K562 (cell line): ENCODE results near the gene FOXP4. TPM values are rescaled to one million over a fixed set of nuclear protein-coding genes. Genes with fewer than 3 reads are reported as not detected.

Experiments used
- ATAC-seq: fragments of 200-7000 bp; cut with Tn5 transposase; 3 replicates; pipeline ENCODE4 v1.9.1; 2020; ENCODE audit warnings: moderate library complexity
- BruUV-seq: library from RNA; stranded (reverse); fragments of 400-500 nt; replicated peaks from 2 replicates; lab custom pipeline; 2021; lab: Mats Ljungman, UMichigan
- CTCF ChIA-PET: fragments of 300-600 bp; formaldehyde crosslinking; extraction: SDS; loops from one replicate; lab custom pipeline; 2021; ENCODE audit warnings: low intra/inter-chr PET ratio; lab: Yijun Ruan, JAX
- POLR2A ChIA-PET: fragments of 300-600, 350-650 bp; sonication (Branson Sonifier 250); formaldehyde crosslinking; extraction: SDS; loops from one replicate; lab custom pipeline; 2021; ENCODE audit warnings: antibody characterized with exemption, inconsistent platforms; lab: Yijun Ruan, JAX
- DNase-seq, 4 experiments: peaks; one replicate each; pipeline versions ENCODE4 v3.0.0 to v3.0.0-alpha.2; 2011 to 2018; ENCODE audit warnings: low spot score in 3 of 4, mixed read lengths in 3 of 4; ENCODE audit errors: extremely low read depth in 1 of 4
- FAIRE-seq: peaks from 2 replicates; lab custom pipeline; 2011; peaks lifted over from hg19 to GRCh38; lab: Jason Lieb, UNC
- H2AFZ ChIP-seq: 2 replicates; pipeline ENCODE4 v1.6.0; 2011; ENCODE audit warnings: low read depth, low read length, control low read depth, inconsistent platforms
- H3K27ac ChIP-seq: fragments of 200-600 bp; 3 replicates; pipeline ENCODE4 v1.8.0; 2011; ENCODE audit warnings: low read depth, mild to moderate bottlenecking, control low read depth, inconsistent platforms, low read length, moderate library complexity, mixed read lengths; ENCODE audit errors: extremely low read depth
- H3K27me3 ChIP-seq, 2 experiments: fragments of 300-600 bp in 1 of 2; 2 replicates in 1 of 2; 3 replicates in 1 of 2; pipeline versions ENCODE4 v1.6.0 to v1.8.0; 2011; ENCODE audit warnings: inconsistent platforms in 2 of 2, low read length in 2 of 2, mild to moderate bottlenecking in 1 of 2, mixed read lengths in 1 of 2, moderate library complexity in 1 of 2; ENCODE audit not compliant: control insufficient read depth in 2 of 2, insufficient read depth in 2 of 2
- H3K36me3 ChIP-seq: fragments of 300-600 bp; 3 replicates; pipeline ENCODE4 v1.8.0; 2011; ENCODE audit warnings: mild to moderate bottlenecking, low read length, inconsistent platforms; ENCODE audit not compliant: control insufficient read depth, insufficient read depth
- H3K4me1 ChIP-seq, 2 experiments: fragments of 200-600 bp in 1 of 2; replicated peaks in 1 of 2; 2 replicates in 1 of 2; 3 replicates in 1 of 2; pipeline versions ENCODE4 v1.5.1 to v1.8.0; 2011; ENCODE audit warnings: inconsistent platforms in 2 of 2, low read length in 2 of 2, mild to moderate bottlenecking in 1 of 2, mixed read lengths in 1 of 2, moderate library complexity in 1 of 2; ENCODE audit not compliant: control insufficient read depth in 2 of 2, insufficient read depth in 2 of 2
- H3K4me2 ChIP-seq: 2 replicates; pipeline ENCODE4 v1.6.1; 2011; ENCODE audit warnings: low read length, control low read depth, inconsistent platforms, mixed read lengths; ENCODE audit not compliant: insufficient read depth
- H3K4me3 ChIP-seq: fragments of 200-600 bp; sonication (generic), shearing (Covaris generic); 2 replicates; pipeline ENCODE4 v1.5.1; 2016; ENCODE audit warnings: control low read depth, inconsistent platforms
- H3K79me2 ChIP-seq: fragments of 200-600 bp; 3 replicates; pipeline ENCODE4 v1.8.0; 2011; ENCODE audit warnings: low read length, inconsistent platforms; ENCODE audit not compliant: control insufficient read depth, insufficient read depth
- H3K9ac ChIP-seq, 2 experiments: 2 replicates each; pipeline versions ENCODE4 v1.6.0 to v1.6.1; 2011; ENCODE audit warnings: low read depth in 2 of 2, low read length in 2 of 2, control low read depth in 1 of 2, inconsistent platforms in 1 of 2, mild to moderate bottlenecking in 1 of 2, mixed read lengths in 1 of 2; ENCODE audit not compliant: insufficient read depth in 1 of 2
- H3K9me1 ChIP-seq: one replicate; pipeline ENCODE4 v1.6.0; 2011; ENCODE audit warnings: inconsistent platforms, mild to moderate bottlenecking, low read length, moderate library complexity; ENCODE audit not compliant: control insufficient read depth, insufficient read depth
- H3K9me3 ChIP-seq: replicated peaks from 2 replicates; pipeline ENCODE4 v1.5.1; 2011; ENCODE audit warnings: low read depth, low read length, inconsistent platforms; ENCODE audit not compliant: control insufficient read depth, insufficient read depth
- H4K20me1 ChIP-seq: replicated peaks from 2 replicates; pipeline ENCODE4 v1.6.1; 2011; ENCODE audit warnings: low read length, inconsistent platforms, mixed read lengths; ENCODE audit not compliant: control insufficient read depth, insufficient read depth
- ARID1B ChIP-seq: fragments of 450-650 bp; IDR thresholded peaks from 2 replicates; pipeline ENCODE4 v1.6.1; 2016; ENCODE audit warnings: antibody characterized with exemption, mild to moderate bottlenecking, inconsistent platforms
- ATF7 ChIP-seq: fragments of 450-650 bp; IDR thresholded peaks from 2 replicates; pipeline ENCODE4 v1.7.1; 2014; ENCODE audit warnings: mild to moderate bottlenecking, moderate library complexity
- HLTF ChIP-seq: fragments of 450-650 bp; IDR thresholded peaks from 2 replicates; pipeline ENCODE4 v1.6.1; 2016
- KLF13 ChIP-seq: fragments of 450-650 bp; IDR thresholded peaks from 2 replicates; pipeline ENCODE4 v1.6.1; 2016; ENCODE audit warnings: missing genetic modification characterization, low read depth, mild to moderate bottlenecking, missing compliant biosample characterization, moderate library complexity, borderline replicate concordance
- MXI1 ChIP-seq: IDR thresholded peaks from 2 replicates; pipeline ENCODE4 v1.6.1; 2011; ENCODE audit warnings: low read depth, mild to moderate bottlenecking, improper control_type of control experiment, low read length
- POLR3A ChIP-seq: IDR thresholded peaks from 2 replicates; pipeline ENCODE4 v1.6.1; 2011; ENCODE audit warnings: borderline replicate concordance, mild to moderate bottlenecking, moderate library complexity; ENCODE audit not compliant: insufficient read length, insufficient read depth; ENCODE audit errors: extremely low read depth
- SIX5 ChIP-seq, 2 experiments: IDR thresholded peaks; 2 replicates each; pipeline ENCODE4 v1.6.1; 2011; ENCODE audit warnings: low read length in 2 of 2, borderline replicate concordance in 1 of 2, low read depth in 1 of 2, mild to moderate bottlenecking in 1 of 2, moderate library complexity in 1 of 2; ENCODE audit not compliant: insufficient read depth in 1 of 2
- SRSF9 ChIP-seq: fragments of 200-400 bp; formaldehyde crosslinking; IDR thresholded peaks from 2 replicates; pipeline ENCODE4 v1.6.1; 2017; ENCODE audit warnings: low read depth, low read length, borderline replicate concordance
- WGBS: fragments of 100-300 bp; shearing (Covaris generic); methylation state at CpG from one replicate; pipeline ENCODE4 v1.1.6; 2016; ENCODE audit warnings: low coverage, mixed read lengths; ENCODE audit not compliant: insufficient coverage; ENCODE audit errors: missing lambda C conversion rate; 5-methylcytosine and 5-hydroxymethylcytosine counted together
- in situ Hi-C: fragments of 300-500 bp; cut with MboI; formaldehyde crosslinking; loops from 4 replicates; pipeline ENCODE4 v1.15.0; 2018; ENCODE audit warnings: inconsistent platforms, mixed read lengths
- intact Hi-C: fragments of 100-400 bp; cut with micrococcal nuclease; formaldehyde crosslinking; loops from 2 replicates; pipeline ENCODE4 v1.14.2; 2022
- polyA plus RNA-seq, 8 experiments: library from polyadenylated mRNA; depleted of rRNA in 4 of 8; stranded (reverse) in 5 of 8; unstranded in 3 of 8; fragments of >200 nt; fragmentation: Nextera tagmentation in 2 of 8; fragmentation: Illumina TruSeq in 1 of 8; extraction: Ambion mirVana in 2 of 8; extraction: Trizol in 1 of 8; gene quantifications; 2 replicates each; pipeline versions ENCODE4 v1.2.1 to v1.2.3, GENCODE V29; 2011 to 2014; ENCODE audit warnings: inconsistent platforms in 1 of 8, missing spikeins in 1 of 8
- total RNA-seq, 7 experiments: library from RNA; depleted of rRNA in 6 of 7; stranded (reverse); fragments of >200 nt in 6 of 7; fragmentation: Illumina TruSeq in 2 of 7; extraction: Trizol in 2 of 7; gene quantifications; 2 replicates each; pipeline versions ENCODE4 v1.2.1 to v1.2.3, GENCODE V29; 2011 to 2021; ENCODE audit warnings: low replicate concordance in 1 of 7
- TF ChIP-seq, protein P1 (sequence below): sonication (generic); formaldehyde crosslinking; IDR thresholded peaks from 2 replicates; pipeline ENCODE4 v1.8.1; 2023; ENCODE audit warnings: mild to moderate bottlenecking, missing genetic modification reagents, moderate library complexity
- TF ChIP-seq, protein P2 (sequence below): fragments of 250-450 bp; sonication (Bioruptor Pico); IDR thresholded peaks from 2 replicates; pipeline ENCODE4 v1.4.0; 2020; ENCODE audit warnings: mild to moderate bottlenecking
- TF ChIP-seq, protein P3 (sequence below): fragments of 450-650 bp; IDR thresholded peaks from 2 replicates; pipeline ENCODE4 v1.6.1; 2016; ENCODE audit warnings: borderline replicate concordance

The FOXP4 gene
- total and polyA plus RNA-seq, 9 of the 15 experiments (the other 6 are each of a cell fraction or from before 2014, with no cell fraction given), result 0.11 to 29.4 (median 2.3) TPM

DNA sequence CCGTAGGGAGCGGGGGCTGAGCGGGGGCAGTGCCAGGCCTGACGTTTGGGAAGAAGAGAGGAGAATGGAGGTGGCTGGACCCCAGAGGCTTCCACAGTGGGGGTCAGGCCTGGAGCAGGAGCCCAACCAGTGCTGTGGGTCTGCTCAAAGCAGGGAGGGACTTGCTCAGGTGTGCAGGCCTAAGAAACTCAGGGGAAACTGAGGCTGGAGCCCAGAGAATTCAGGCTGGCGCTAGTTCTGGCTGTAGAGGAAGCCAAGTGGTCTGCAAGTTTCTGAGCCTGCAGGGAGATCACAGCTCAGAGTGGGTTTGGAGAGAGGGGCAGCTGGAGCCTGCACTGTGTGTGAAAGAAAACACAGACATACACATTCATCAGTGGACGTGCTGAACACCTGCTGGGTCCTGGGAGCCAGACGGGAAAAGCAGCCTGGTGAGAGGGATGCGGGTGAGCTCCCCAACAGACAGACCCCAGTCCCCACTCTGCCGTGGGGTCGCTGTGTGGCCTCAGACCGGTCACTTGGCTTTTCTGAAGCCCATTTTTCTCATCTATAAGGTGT is 17.7 kb upstream of the FOXP4 start:
- H3K27me3 ChIP-seq, result peaks cover 3 to 5% of the 10 kb centered on the region in 2 experiments; a peak in 3 of 5 replicates
- H3K9me1 ChIP-seq, result no peaks in the 10 kb centered on the region
- BruUV-seq, result no TSS peak
- TF ChIP-seq HLTF, result no peak
- no peak for TF ChIP-seq POLR3A
- TF ChIP-seq SIX5 (IDR thresholded peaks at IDR 0.05; ENCODE audit: borderline replicate concordance in 1 of 2, insufficient read depth in 1 of 2, low read depth in 1 of 2, low read length in 2 of 2), result no peak
- no peak for TF ChIP-seq MXI1
- no peak for TF ChIP-seq KLF13 (tag)
- TF ChIP-seq, protein P1, sequence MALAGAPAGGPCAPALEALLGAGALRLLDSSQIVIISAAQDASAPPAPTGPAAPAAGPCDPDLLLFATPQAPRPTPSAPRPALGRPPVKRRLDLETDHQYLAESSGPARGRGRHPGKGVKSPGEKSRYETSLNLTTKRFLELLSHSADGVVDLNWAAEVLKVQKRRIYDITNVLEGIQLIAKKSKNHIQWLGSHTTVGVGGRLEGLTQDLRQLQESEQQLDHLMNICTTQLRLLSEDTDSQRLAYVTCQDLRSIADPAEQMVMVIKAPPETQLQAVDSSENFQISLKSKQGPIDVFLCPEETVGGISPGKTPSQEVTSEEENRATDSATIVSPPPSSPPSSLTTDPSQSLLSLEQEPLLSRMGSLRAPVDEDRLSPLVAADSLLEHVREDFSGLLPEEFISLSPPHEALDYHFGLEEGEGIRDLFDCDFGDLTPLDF (CRISPR knock-in tag), result no peak
- TF ChIP-seq, protein P2, sequence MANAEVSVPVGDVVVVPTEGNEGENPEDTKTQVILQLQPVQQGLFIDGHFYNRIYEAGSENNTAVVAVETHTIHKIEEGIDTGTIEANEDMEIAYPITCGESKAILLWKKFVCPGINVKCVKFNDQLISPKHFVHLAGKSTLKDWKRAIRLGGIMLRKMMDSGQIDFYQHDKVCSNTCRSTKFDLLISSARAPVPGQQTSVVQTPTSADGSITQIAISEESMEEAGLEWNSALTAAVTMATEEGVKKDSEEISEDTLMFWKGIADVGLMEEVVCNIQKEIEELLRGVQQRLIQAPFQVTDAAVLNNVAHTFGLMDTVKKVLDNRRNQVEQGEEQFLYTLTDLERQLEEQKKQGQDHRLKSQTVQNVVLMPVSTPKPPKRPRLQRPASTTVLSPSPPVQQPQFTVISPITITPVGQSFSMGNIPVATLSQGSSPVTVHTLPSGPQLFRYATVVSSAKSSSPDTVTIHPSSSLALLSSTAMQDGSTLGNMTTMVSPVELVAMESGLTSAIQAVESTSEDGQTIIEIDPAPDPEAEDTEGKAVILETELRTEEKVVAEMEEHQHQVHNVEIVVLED (CRISPR knock-in tag), result no peak
- no peak for TF ChIP-seq ARID1B
- TF ChIP-seq ATF7, result no peak
- TF ChIP-seq SRSF9, result no peak
- TF ChIP-seq, protein P3, sequence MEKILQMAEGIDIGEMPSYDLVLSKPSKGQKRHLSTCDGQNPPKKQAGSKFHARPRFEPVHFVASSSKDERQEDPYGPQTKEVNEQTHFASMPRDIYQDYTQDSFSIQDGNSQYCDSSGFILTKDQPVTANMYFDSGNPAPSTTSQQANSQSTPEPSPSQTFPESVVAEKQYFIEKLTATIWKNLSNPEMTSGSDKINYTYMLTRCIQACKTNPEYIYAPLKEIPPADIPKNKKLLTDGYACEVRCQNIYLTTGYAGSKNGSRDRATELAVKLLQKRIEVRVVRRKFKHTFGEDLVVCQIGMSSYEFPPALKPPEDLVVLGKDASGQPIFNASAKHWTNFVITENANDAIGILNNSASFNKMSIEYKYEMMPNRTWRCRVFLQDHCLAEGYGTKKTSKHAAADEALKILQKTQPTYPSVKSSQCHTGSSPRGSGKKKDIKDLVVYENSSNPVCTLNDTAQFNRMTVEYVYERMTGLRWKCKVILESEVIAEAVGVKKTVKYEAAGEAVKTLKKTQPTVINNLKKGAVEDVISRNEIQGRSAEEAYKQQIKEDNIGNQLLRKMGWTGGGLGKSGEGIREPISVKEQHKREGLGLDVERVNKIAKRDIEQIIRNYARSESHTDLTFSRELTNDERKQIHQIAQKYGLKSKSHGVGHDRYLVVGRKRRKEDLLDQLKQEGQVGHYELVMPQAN, result no peak
- WGBS, result 51% methylated on average over 11 of the region's 11 CpGs
- H4K20me1 ChIP-seq, result peaks cover 18% of the 10 kb centered on the region; the same call in 1 of the 2 replicates
- H3K79me2 ChIP-seq, result no peaks in the 10 kb centered on the region
- peak overlapping the region in 1 of 2 experiments; percentile 23; a peak in 1 of 4 replicates for H3K9ac ChIP-seq
- H3K27ac ChIP-seq, result no peak overlapping the region
- DNase-seq (no peak), ATAC-seq (no peak), FAIRE-seq (no peak)
- no peak overlapping the region for H3K4me2 ChIP-seq
- no peaks in the 10 kb centered on the region for H3K9me3 ChIP-seq
- H2AFZ ChIP-seq, result no peak overlapping the region
- in situ Hi-C loops, result no loop called here
- no peaks in the 10 kb centered on the region; the same call in 2 of the 3 replicates for H3K36me3 ChIP-seq
- ChIA-PET CTCF (no interaction called here), POLR2A (no interaction called here)
- H3K4me1 ChIP-seq, result peaks cover 0 to 5% of the 10 kb centered on the region in 2 experiments; a peak in 2 of 5 replicates
- no peak overlapping the region for H3K4me3 ChIP-seq
- intact Hi-C loops, result no loop called here
